Measurements from ENCODE around the gene CHRNE.

DNA sequence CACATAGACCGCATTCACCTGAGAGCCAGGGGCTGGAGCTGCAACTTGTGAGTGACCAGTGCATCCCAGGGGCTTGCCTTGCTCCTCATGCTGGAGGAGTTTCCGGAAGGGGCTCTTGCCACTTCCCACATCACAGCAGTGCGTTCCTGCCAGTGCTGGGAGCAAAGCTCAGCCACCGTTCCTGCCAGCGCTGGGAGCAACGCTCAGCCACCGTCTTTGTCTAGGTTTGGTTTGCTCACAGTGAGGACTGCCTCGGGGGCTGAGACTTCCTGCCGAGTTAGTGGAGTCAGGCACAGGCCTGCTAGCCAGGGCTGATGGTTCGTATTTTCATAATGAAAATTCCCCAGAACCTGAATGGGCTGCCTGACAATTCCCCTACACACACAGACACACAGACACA, 5.4 kb upstream of the CHRNE start:
- TF ChIP-seq, protein P1, sequence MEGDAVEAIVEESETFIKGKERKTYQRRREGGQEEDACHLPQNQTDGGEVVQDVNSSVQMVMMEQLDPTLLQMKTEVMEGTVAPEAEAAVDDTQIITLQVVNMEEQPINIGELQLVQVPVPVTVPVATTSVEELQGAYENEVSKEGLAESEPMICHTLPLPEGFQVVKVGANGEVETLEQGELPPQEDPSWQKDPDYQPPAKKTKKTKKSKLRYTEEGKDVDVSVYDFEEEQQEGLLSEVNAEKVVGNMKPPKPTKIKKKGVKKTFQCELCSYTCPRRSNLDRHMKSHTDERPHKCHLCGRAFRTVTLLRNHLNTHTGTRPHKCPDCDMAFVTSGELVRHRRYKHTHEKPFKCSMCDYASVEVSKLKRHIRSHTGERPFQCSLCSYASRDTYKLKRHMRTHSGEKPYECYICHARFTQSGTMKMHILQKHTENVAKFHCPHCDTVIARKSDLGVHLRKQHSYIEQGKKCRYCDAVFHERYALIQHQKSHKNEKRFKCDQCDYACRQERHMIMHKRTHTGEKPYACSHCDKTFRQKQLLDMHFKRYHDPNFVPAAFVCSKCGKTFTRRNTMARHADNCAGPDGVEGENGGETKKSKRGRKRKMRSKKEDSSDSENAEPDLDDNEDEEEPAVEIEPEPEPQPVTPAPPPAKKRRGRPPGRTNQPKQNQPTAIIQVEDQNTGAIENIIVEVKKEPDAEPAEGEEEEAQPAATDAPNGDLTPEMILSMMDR (optimal IDR thresholded peaks at IDR 0.05 in 1 of 3, IDR thresholded peaks at IDR 0.05 in 1 of 3, conservative IDR thresholded peaks at IDR 0.05 in 1 of 3; ENCODE audit: extremely low read depth in 1 of 3, insufficient read depth in 2 of 3, low read length in 3 of 3) = no peak
- no peak for TF ChIP-seq EZH2 (IDR thresholded peaks at IDR 0.05; ENCODE audit: low read length)

All from keratinocyte (primary cell).